HCT116 (cell line): ENCODE data around the gene RABEP1. TPM values are rescaled to one million over a fixed set of nuclear protein-coding genes. Genes with fewer than 3 reads are reported as not detected.

Source experiments
- ATAC-seq: fragments of 200-7000 bp; cut with Tn5 transposase; 2 replicates; pipeline ENCODE4 v1.9.1; 2020; ENCODE audit warnings: mild to moderate bottlenecking, moderate library complexity
- BruUV-seq: library from RNA; stranded (reverse); fragments of 400-500 nt; replicated peaks from 2 replicates; lab custom pipeline; 2021; lab: Mats Ljungman, UMichigan
- CTCF ChIA-PET: fragments of 300-600 bp; sonication (Branson Sonifier 250); formaldehyde crosslinking; loops from one replicate; lab custom pipeline; 2021; ENCODE audit warnings: antibody characterized with exemption; lab: Charles Lee
- POLR2A ChIA-PET: fragments of 300-600, 350-600 bp; sonication (Branson Sonifier 250); formaldehyde crosslinking; loops from one replicate; lab custom pipeline; 2021; ENCODE audit warnings: antibody characterized with exemption; lab: Charles Lee
- RAD21 ChIA-PET, 2 experiments: fragments of 300-600 bp; sonication (Branson Sonifier 250); formaldehyde crosslinking; loops; one replicate each; lab custom pipeline; 2023; ENCODE audit warnings: low total read pairs in 2 of 2; ENCODE audit not compliant: uncharacterized antibody in 2 of 2, unreplicated experiment in 2 of 2, low non-redundant PET in 1 of 2; lab: Charles Lee
- DNase-seq: peaks from one replicate; pipeline ENCODE4 v3.0.0-alpha.2; 2010; ENCODE audit warnings: low read depth, low spot score
- H2AFZ ChIP-seq: fragments of 200-600 bp; shearing (Covaris generic), sonication (generic); 2 replicates; pipeline ENCODE4 v1.6.1; 2017; ENCODE audit warnings: low read depth, mixed run types, mixed read lengths, antibody characterized with exemption, low read length; ENCODE audit not compliant: poor library complexity, severe bottlenecking
- H3K27ac ChIP-seq: 2 replicates; pipeline ENCODE4 v1.5.1; 2012; ENCODE audit warnings: low read depth, low read length
- H3K27me3 ChIP-seq: fragments of 200-600 bp; sonication (generic); 2 replicates; pipeline ENCODE4 v1.6.1; 2016; ENCODE audit warnings: mixed run types, low read length, mixed read lengths; ENCODE audit not compliant: insufficient read depth
- H3K36me3 ChIP-seq, 2 experiments: fragments of 200-500 bp in 1 of 2; fragments of 200-600 bp in 1 of 2; sonication (Bioruptor generic) in 1 of 2; sonication (generic) in 1 of 2; 2 replicates each; pipeline versions ENCODE4 v1.5.1 to v1.6.1; 2014 to 2016; ENCODE audit warnings: low read length in 2 of 2, inconsistent platforms in 1 of 2, mixed read lengths in 1 of 2, mixed run types in 1 of 2; ENCODE audit not compliant: insufficient read depth in 2 of 2, control insufficient read depth in 1 of 2
- H3K4me1 ChIP-seq, 2 experiments: fragments of 200-600 bp in 1 of 2; sonication (generic) in 1 of 2; 2 replicates each; pipeline versions ENCODE4 v1.5.1 to v1.6.1; 2012 to 2017; ENCODE audit warnings: low read length in 2 of 2, inconsistent platforms in 1 of 2, mild to moderate bottlenecking in 1 of 2, mixed read lengths in 1 of 2, mixed run types in 1 of 2, moderate library complexity in 1 of 2; ENCODE audit not compliant: insufficient read depth in 2 of 2, control insufficient read depth in 1 of 2
- H3K4me2 ChIP-seq: fragments of 200-600 bp; sonication (generic); 2 replicates; pipeline ENCODE4 v1.6.1; 2017; ENCODE audit warnings: mixed run types, low read length, mixed read lengths
- H3K4me3 ChIP-seq, 2 experiments: fragments of 200-600 bp in 1 of 2; sonication (generic) in 1 of 2; replicated peaks in 1 of 2; 2 replicates each; pipeline ENCODE4 v1.5.1; 2011 to 2016; ENCODE audit warnings: low read length in 2 of 2, control low read depth in 1 of 2, low read depth in 1 of 2, mild to moderate bottlenecking in 1 of 2, mixed read lengths in 1 of 2, mixed run types in 1 of 2
- H3K79me2 ChIP-seq: fragments of 200-600 bp; sonication (generic); 2 replicates; pipeline ENCODE4 v1.6.1; 2017; ENCODE audit warnings: mild to moderate bottlenecking, mixed run types, low read length, moderate library complexity, mixed read lengths; ENCODE audit not compliant: insufficient read depth
- H3K9ac ChIP-seq: fragments of 200-600 bp; sonication (generic); 2 replicates; pipeline ENCODE4 v1.6.1; 2016; ENCODE audit warnings: low read length, mixed read lengths
- H3K9me2 ChIP-seq: fragments of 200-600 bp; sonication (generic), shearing (Covaris generic); 2 replicates; pipeline ENCODE4 v1.6.1; 2017; ENCODE audit warnings: mixed run types, mild to moderate bottlenecking, moderate library complexity; ENCODE audit not compliant: insufficient read depth
- H3K9me3 ChIP-seq, 2 experiments: fragments of 200-500 bp in 1 of 2; fragments of 200-600 bp in 1 of 2; sonication (Bioruptor generic) in 1 of 2; sonication (generic) in 1 of 2; 2 replicates each; pipeline ENCODE4 v1.6.1; 2014 to 2017; ENCODE audit warnings: low read length in 2 of 2, mixed read lengths in 2 of 2, inconsistent platforms in 1 of 2, low read depth in 1 of 2, mild to moderate bottlenecking in 1 of 2, mixed run types in 1 of 2, moderate library complexity in 1 of 2; ENCODE audit not compliant: control insufficient read depth in 1 of 2, insufficient read depth in 1 of 2
- H4K20me1 ChIP-seq: fragments of 200-600 bp; sonication (generic), shearing (Covaris generic); 2 replicates; pipeline ENCODE4 v1.6.1; 2017; ENCODE audit warnings: mixed run types, mild to moderate bottlenecking, moderate library complexity; ENCODE audit not compliant: insufficient read depth
- CBX3 ChIP-seq: IDR thresholded peaks from 2 replicates; pipeline ENCODE4 v1.6.1; 2012; ENCODE audit warnings: low read depth
- ELF1 ChIP-seq: IDR thresholded peaks from 2 replicates; pipeline ENCODE4 v1.6.1; 2012; ENCODE audit warnings: low read depth, borderline replicate concordance
- EZH2 ChIP-seq: fragments of 200-600 bp; sonication (generic); IDR thresholded peaks from 2 replicates; pipeline ENCODE4 v1.6.1; 2017; ENCODE audit warnings: antibody characterized with exemption, mixed run types
- EZH2phosphoT487 ChIP-seq: fragments of 200-600 bp; IDR thresholded peaks from 2 replicates; pipeline ENCODE4 v1.6.1; 2018; ENCODE audit warnings: antibody characterized with exemption, borderline replicate concordance
- FOSL1 ChIP-seq: IDR thresholded peaks from 2 replicates; pipeline ENCODE4 v1.6.1; 2012; ENCODE audit warnings: low read depth
- POLR2AphosphoS5 ChIP-seq: IDR thresholded peaks from 2 replicates; pipeline ENCODE4 v1.6.1; 2011; ENCODE audit warnings: mild to moderate bottlenecking, low read depth, low read length, moderate library complexity
- RAD21 ChIP-seq: IDR thresholded peaks from 2 replicates; pipeline ENCODE4 v1.6.1; 2012; ENCODE audit warnings: low read depth, mild to moderate bottlenecking
- SP1 ChIP-seq: IDR thresholded peaks from 2 replicates; pipeline ENCODE4 v1.6.1; 2012; ENCODE audit warnings: low read depth
- TCF7L2 ChIP-seq: IDR thresholded peaks from 2 replicates; pipeline ENCODE4 v1.7.0; 2011; ENCODE audit warnings: borderline replicate concordance, inconsistent platforms; ENCODE audit not compliant: insufficient read depth, insufficient read length; ENCODE audit errors: extremely low read depth
- YY1 ChIP-seq: IDR thresholded peaks from 2 replicates; pipeline ENCODE4 v1.6.1; 2011; ENCODE audit warnings: low read length, low read depth, moderate library complexity, mild to moderate bottlenecking; ENCODE audit not compliant: insufficient replicate concordance; ENCODE audit errors: extremely low read depth
- ZFX ChIP-seq: fragments of 450-650 bp; IDR thresholded peaks from 2 replicates; pipeline ENCODE4 v1.6.1; 2017
- ZNF274 ChIP-seq: fragments of 200-500 bp; sonication (Bioruptor generic); IDR thresholded peaks from 2 replicates; pipeline ENCODE4 v1.6.1; 2014; ENCODE audit warnings: mild to moderate bottlenecking, low read depth, low read length, inconsistent platforms
- intact Hi-C: fragments of 100-400 bp; cut with micrococcal nuclease; formaldehyde crosslinking; loops from 2 replicates; pipeline ENCODE4 v1.10.0; 2022
- total RNA-seq: library from RNA; stranded (reverse); gene quantifications from one replicate; pipeline ENCODE4 v1.2.1, GENCODE V29; 2021; ENCODE audit not compliant: unreplicated experiment
- TF ChIP-seq, protein P1 (sequence below): IDR thresholded peaks from 2 replicates; pipeline ENCODE4 v1.6.1; 2011; ENCODE audit warnings: mild to moderate bottlenecking, low read length, moderate library complexity; ENCODE audit not compliant: insufficient replicate concordance; ENCODE audit errors: extremely low read depth

RABEP1 gene
- total RNA-seq, 1 experiment from 2014 or later = 38.5 TPM

DNA sequence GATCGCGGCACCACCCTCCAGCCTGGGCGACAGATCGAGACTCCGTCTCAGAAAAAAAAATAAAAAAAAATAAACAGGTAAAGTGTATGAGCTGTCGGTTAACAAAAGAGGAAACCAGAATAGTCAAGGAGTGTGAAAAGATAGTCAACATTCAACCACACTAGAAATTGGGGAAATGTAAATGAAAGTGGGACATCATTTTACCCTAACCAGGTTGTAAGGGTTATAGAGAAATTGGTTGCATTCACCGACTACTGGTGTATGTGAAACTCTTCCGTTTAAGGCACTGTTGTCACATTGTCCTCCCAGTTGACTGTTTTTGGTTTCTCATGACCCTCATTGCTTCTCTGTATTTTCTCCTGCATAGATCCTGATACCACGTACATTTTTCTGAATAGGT lies 62.8 kb downstream of the RABEP1 start:
- H3K4me2 ChIP-seq = no peak overlapping the region
- CTCF ChIA-PET = no interaction called here
- no peak for ATAC-seq
- BruUV-seq = no TSS peak
- no peaks in the 10 kb centered on the region for H3K27me3 ChIP-seq
- intact Hi-C loops = no loop called here
- no peaks in the 10 kb centered on the region for H3K9me3 ChIP-seq
- no peak overlapping the region for H3K9ac ChIP-seq
- no peak for DNase-seq
- H3K4me1 ChIP-seq = no peaks in the 10 kb centered on the region
- no peak overlapping the region for H2AFZ ChIP-seq
- no peak overlapping the region for H3K27ac ChIP-seq
- peaks cover 7 to 16% of the 10 kb centered on the region in 2 experiments; a peak in 2 of 4 replicates for H3K36me3 ChIP-seq
- H3K79me2 ChIP-seq = no peaks in the 10 kb centered on the region
- no peak for TF ChIP-seq ZFX
- no peak for TF ChIP-seq EZH2phosphoT487
- no peak for TF ChIP-seq TCF7L2
- no peak for TF ChIP-seq ZNF274
- TF ChIP-seq SP1 = no peak
- TF ChIP-seq ELF1 = no peak
- TF ChIP-seq CBX3 = no peak
- no peak for TF ChIP-seq FOSL1
- TF ChIP-seq RAD21 = no peak
- no peak for TF ChIP-seq POLR2AphosphoS5
- TF ChIP-seq, protein P1, sequence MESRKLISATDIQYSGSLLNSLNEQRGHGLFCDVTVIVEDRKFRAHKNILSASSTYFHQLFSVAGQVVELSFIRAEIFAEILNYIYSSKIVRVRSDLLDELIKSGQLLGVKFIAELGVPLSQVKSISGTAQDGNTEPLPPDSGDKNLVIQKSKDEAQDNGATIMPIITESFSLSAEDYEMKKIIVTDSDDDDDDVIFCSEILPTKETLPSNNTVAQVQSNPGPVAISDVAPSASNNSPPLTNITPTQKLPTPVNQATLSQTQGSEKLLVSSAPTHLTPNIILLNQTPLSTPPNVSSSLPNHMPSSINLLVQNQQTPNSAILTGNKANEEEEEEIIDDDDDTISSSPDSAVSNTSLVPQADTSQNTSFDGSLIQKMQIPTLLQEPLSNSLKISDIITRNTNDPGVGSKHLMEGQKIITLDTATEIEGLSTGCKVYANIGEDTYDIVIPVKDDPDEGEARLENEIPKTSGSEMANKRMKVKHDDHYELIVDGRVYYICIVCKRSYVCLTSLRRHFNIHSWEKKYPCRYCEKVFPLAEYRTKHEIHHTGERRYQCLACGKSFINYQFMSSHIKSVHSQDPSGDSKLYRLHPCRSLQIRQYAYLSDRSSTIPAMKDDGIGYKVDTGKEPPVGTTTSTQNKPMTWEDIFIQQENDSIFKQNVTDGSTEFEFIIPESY = no peak
- TF ChIP-seq YY1 = no peak
- no peak for TF ChIP-seq EZH2
- TF ChIP-seq, all 23 proteins: peak for 0
- ChIA-PET RAD21 (no interaction called here), POLR2A (no interaction called here)
- Histone ChIP-seq H3K9me2 (no peaks in the 10 kb centered on the region), H3K4me3 (no peak overlapping the region), H4K20me1 (no peaks in the 10 kb centered on the region)
